ENCODE measurements around the gene SPATA32.

The SPATA32 gene

GRCh38 chr17:45277992-45278391 is 16.1 kb upstream of the SPATA32 start:
- no peak for TF ChIP-seq CTCF (IDR thresholded peaks at IDR 0.05; ENCODE audit: extremely low read depth, missing control alignments)
- no peak for DNase-seq (ENCODE audit: low spot score)

- peak; percentile 93 for TF ChIP-seq CTCF (IDR thresholded peaks at IDR 0.05; ENCODE audit: extremely low read depth, missing control alignments)
- peak; percentile 85 for DNase-seq (ENCODE audit: low spot score)
Observed at GRCh38 chr17:45277216-45277849, 15.4 kb upstream of the SPATA32 start.

- TF ChIP-seq CTCF (IDR thresholded peaks at IDR 0.05; ENCODE audit: extremely low read depth, missing control alignments): no peak
- DNase-seq (ENCODE audit: low spot score): no peak
Observed at GRCh38 chr17:45276031-45276430, 14.1 kb upstream of the SPATA32 start.

GRCh38 chr17:45274033-45274432 is 12.1 kb upstream of the SPATA32 start:
- no peak for DNase-seq (ENCODE audit: low spot score)
- TF ChIP-seq CTCF (IDR thresholded peaks at IDR 0.05; ENCODE audit: extremely low read depth, missing control alignments): no peak

- no peak for DNase-seq (ENCODE audit: low spot score)
Observed at GRCh38 chr17:45273551-45273957, 11.7 kb upstream of the SPATA32 start.

GRCh38 chr17:45271603-45272002 is 9.7 kb upstream of the SPATA32 start:
- DNase-seq (ENCODE audit: low spot score): no peak
- TF ChIP-seq CTCF (IDR thresholded peaks at IDR 0.05; ENCODE audit: extremely low read depth, missing control alignments): no peak

More at GRCh38 chr17:45273551-45273957, 11.7 kb upstream of the SPATA32 start:
- no peak for TF ChIP-seq CTCF (IDR thresholded peaks at IDR 0.05; ENCODE audit: extremely low read depth, missing control alignments)

- DNase-seq (ENCODE audit: low spot score): no peak
- TF ChIP-seq CTCF (IDR thresholded peaks at IDR 0.05; ENCODE audit: extremely low read depth, missing control alignments): peak; percentile 27
Observed at GRCh38 chr17:45270828-45271418, 9.0 kb upstream of the SPATA32 start.
